ENCODE results near the gene KRTAP5-10.
"Not testable (repeated sequence)": the region's sequence is repeated elsewhere in the genome, so short reads cannot be mapped to it uniquely, and the experiment has no call there.

The KRTAP5-10 gene

GRCh38 chr11:71574418-71574817, 9.1 kb downstream of the KRTAP5-10 start:
- DNase-seq = no peak

GRCh38 chr11:71575723-71576424, 10.5 kb downstream of the KRTAP5-10 start:
- no peak for DNase-seq

- DNase-seq = not testable (repeated sequence)
Observed at GRCh38 chr11:71576688-71577465, 11.5 kb downstream of the KRTAP5-10 start.

GRCh38 chr11:71577469-71578004, 12.2 kb downstream of the KRTAP5-10 start:
- no peak for DNase-seq

- not testable (repeated sequence) for DNase-seq
Observed at GRCh38 chr11:71579513-71579912, 14.2 kb downstream of the KRTAP5-10 start.

- no peak for DNase-seq
Observed at GRCh38 chr11:71580057-71581003, 15.0 kb downstream of the KRTAP5-10 start.

GRCh38 chr11:71581826-71582225, 16.5 kb downstream of the KRTAP5-10 start:
- DNase-seq = no peak

GRCh38 chr11:71582309-71582895, 17.0 kb downstream of the KRTAP5-10 start, which contains the start of gene KRTAP5-11:
Gene KRTAP5-11, minus strand, starts transcription at chr11:71582875. Its CDS starts 38 bp downstream, at chr11:71582837.
- no peak for DNase-seq

- not testable (repeated sequence) for DNase-seq
Observed at GRCh38 chr11:71582969-71583368, 17.6 kb downstream of the KRTAP5-10 start.

GRCh38 chr11:71585673-71586072, 20.3 kb downstream of the KRTAP5-10 start:
- DNase-seq = not testable (repeated sequence)

- not testable (repeated sequence) for DNase-seq
Observed at GRCh38 chr11:71588314-71588713, 23.0 kb downstream of the KRTAP5-10 start.

GRCh38 chr11:71588822-71589545, 23.6 kb downstream of the KRTAP5-10 start:
- DNase-seq = not testable (repeated sequence)

- DNase-seq = not testable (repeated sequence)
Observed at GRCh38 chr11:71589546-71589920, 24.2 kb downstream of the KRTAP5-10 start.

- DNase-seq = not testable (repeated sequence)
Observed at GRCh38 chr11:71603221-71603620, 37.9 kb downstream of the KRTAP5-10 start.

- not testable (repeated sequence) for DNase-seq
Observed at GRCh38 chr11:71604798-71605488, 39.6 kb downstream of the KRTAP5-10 start.

GRCh38 chr11:71606853-71607519, 41.6 kb downstream of the KRTAP5-10 start:
- DNase-seq = not testable (repeated sequence)

GRCh38 chr11:71607520-71608216, 42.3 kb downstream of the KRTAP5-10 start:
- DNase-seq = not testable (repeated sequence)

- DNase-seq = not testable (repeated sequence)
Observed at GRCh38 chr11:71608272-71608671, 42.9 kb downstream of the KRTAP5-10 start.

GRCh38 chr11:71611218-71611910, 46.0 kb downstream of the KRTAP5-10 start:
- DNase-seq = not testable (repeated sequence)
